ENCODE data around the gene CCL27.
A peak's percentile ranks its signal among the peaks of the same experiment; 100 is the strongest.

Gene CCL27

GRCh38 chr9:34659592-34660253, 2.7 kb downstream of the CCL27 start:
- H3K4me3 ChIP-seq (ENCODE audit: low read depth, low read length): no peak overlapping the region
- DNase-seq (ENCODE audit: low read depth, low spot score): no peak
- in situ Hi-C loops (cut with HindIII; ENCODE audit: low sequenced_read_pairs): no loop called here
- TF ChIP-seq CTCF (IDR thresholded peaks at IDR 0.05; ENCODE audit: low read depth, low read length): no peak

GRCh38 chr9:34658461-34658860, 4.0 kb downstream of the CCL27 start:
- no peak for DNase-seq (ENCODE audit: low read depth, low spot score)
- no peak overlapping the region for H3K4me3 ChIP-seq (ENCODE audit: low read depth, low read length)
- no peak for TF ChIP-seq CTCF (IDR thresholded peaks at IDR 0.05; ENCODE audit: low read depth, low read length)
- in situ Hi-C loops (cut with HindIII; ENCODE audit: low sequenced_read_pairs): no loop called here

- no peak for TF ChIP-seq CTCF (IDR thresholded peaks at IDR 0.05; ENCODE audit: low read depth, low read length)
- DNase-seq (ENCODE audit: low read depth, low spot score): no peak
- in situ Hi-C loops (cut with HindIII; ENCODE audit: low sequenced_read_pairs): no loop called here
- no peak overlapping the region for H3K4me3 ChIP-seq (ENCODE audit: low read depth, low read length)
These were observed 5.5 kb downstream of the CCL27 start for GRCh38 chr9:34656992-34657391.

GRCh38 chr9:34655394-34655793, 7.1 kb downstream of the CCL27 start:
- H3K4me3 ChIP-seq (ENCODE audit: low read depth, low read length): no peak overlapping the region
- no peak for DNase-seq (ENCODE audit: low read depth, low spot score)
- no peak for TF ChIP-seq CTCF (IDR thresholded peaks at IDR 0.05; ENCODE audit: low read depth, low read length)
- in situ Hi-C loops (cut with HindIII; ENCODE audit: low sequenced_read_pairs): no loop called here

GRCh38 chr9:34654323-34655051, 8.0 kb downstream of the CCL27 start:
- H3K4me3 ChIP-seq (ENCODE audit: low read depth, low read length): no peak overlapping the region
- DNase-seq (ENCODE audit: low read depth, low spot score): peak; percentile 57
- no peak for TF ChIP-seq CTCF (IDR thresholded peaks at IDR 0.05; ENCODE audit: low read depth, low read length)
- in situ Hi-C loops (cut with HindIII; ENCODE audit: low sequenced_read_pairs): no loop called here

GRCh38 chr9:34653151-34654072, 9.0 kb downstream of the CCL27 start:
- TF ChIP-seq CTCF (IDR thresholded peaks at IDR 0.05; ENCODE audit: low read depth, low read length): no peak
- DNase-seq (ENCODE audit: low read depth, low spot score): no peak
- H3K4me3 ChIP-seq (ENCODE audit: low read depth, low read length): no peak overlapping the region
- in situ Hi-C loops (cut with HindIII; ENCODE audit: low sequenced_read_pairs): no loop called here
